OCI-LY7 (cell line): ENCODE results near the gene AAR2. TPM values are rescaled to one million over a fixed set of nuclear protein-coding genes. Genes with fewer than 3 reads are reported as not detected.

Source experiments
- Bru-seq: library from RNA; stranded (reverse); fragments of 400-500 nt; gene quantifications from one replicate; lab custom pipeline; 2021; lab: Mats Ljungman, UMichigan
- BruChase-seq, 2 experiments: library from RNA; stranded (reverse); fragments of 400-500 nt; gene quantifications; one replicate each; lab custom pipeline; 2021; lab: Mats Ljungman, UMichigan
- BruUV-seq: library from RNA; stranded (reverse); fragments of 400-500 nt; replicated peaks from 2 replicates; lab custom pipeline; 2021; lab: Mats Ljungman, UMichigan
- CTCF ChIA-PET: fragments of 300-600 bp; sonication (Branson Sonifier 250); formaldehyde crosslinking; loops from one replicate; lab custom pipeline; 2022; ENCODE audit warnings: antibody characterized with exemption; ENCODE audit not compliant: unreplicated experiment; lab: Charles Lee
- POLR2A ChIA-PET: fragments of 300-600 bp; sonication (Branson Sonifier 250); formaldehyde crosslinking; loops from one replicate; lab custom pipeline; 2022; ENCODE audit warnings: antibody characterized with exemption; lab: Charles Lee
- DNase-seq: peaks from one replicate; pipeline ENCODE4 v3.0.0-alpha.2; 2015; ENCODE audit warnings: low spot score
- H2AFZ ChIP-seq: fragments of 200-600 bp; sonication (generic), shearing (Covaris generic); 2 replicates; pipeline ENCODE4 v1.6.1; 2014; ENCODE audit warnings: mild to moderate bottlenecking, antibody characterized with exemption, low read length, moderate library complexity
- H3K27ac ChIP-seq: fragments of 200-600 bp; sonication (generic); 2 replicates; pipeline ENCODE4 v1.5.1; 2014; ENCODE audit warnings: mixed run types, low read depth, mild to moderate bottlenecking, moderate library complexity, low read length, inconsistent platforms; ENCODE audit not compliant: poor library complexity, severe bottlenecking
- H3K36me3 ChIP-seq: fragments of 200-600 bp; sonication (generic); 2 replicates; pipeline ENCODE4 v1.6.1; 2014; ENCODE audit warnings: mild to moderate bottlenecking, antibody characterized with exemption, low read length, moderate library complexity, mixed read lengths; ENCODE audit not compliant: insufficient read depth
- H3K4me1 ChIP-seq: fragments of 200-600 bp; sonication (generic); 2 replicates; pipeline ENCODE4 v1.5.1; 2014; ENCODE audit warnings: mild to moderate bottlenecking, low read length; ENCODE audit not compliant: insufficient read depth, poor library complexity, severe bottlenecking
- H3K4me2 ChIP-seq: fragments of 200-600 bp; sonication (generic); 2 replicates; pipeline ENCODE4 v1.6.1; 2014; ENCODE audit warnings: mild to moderate bottlenecking, low read length
- H3K4me3 ChIP-seq: fragments of 200-600 bp; sonication (generic); 2 replicates; pipeline ENCODE4 v1.5.1; 2014; ENCODE audit warnings: mild to moderate bottlenecking, low read depth, low read length; ENCODE audit not compliant: poor library complexity, severe bottlenecking
- H3K79me2 ChIP-seq: fragments of 200-600 bp; sonication (generic); 2 replicates; pipeline ENCODE4 v1.6.1; 2016; ENCODE audit warnings: low read depth, mild to moderate bottlenecking, low read length, moderate library complexity, mixed read lengths; ENCODE audit not compliant: insufficient read depth
- H3K9me2 ChIP-seq: fragments of 200-600 bp; sonication (generic); 2 replicates; pipeline ENCODE4 v1.6.1; 2016; ENCODE audit warnings: mild to moderate bottlenecking, low read length, mixed read lengths; ENCODE audit not compliant: insufficient read depth
- H3K9me3 ChIP-seq: fragments of 200-600 bp; sonication (generic); 2 replicates; pipeline ENCODE4 v1.6.1; 2014; ENCODE audit warnings: mild to moderate bottlenecking, mixed run types, low read length, mixed read lengths
- H4K20me1 ChIP-seq: fragments of 200-600 bp; sonication (generic); 2 replicates; pipeline ENCODE4 v1.6.1; 2014; ENCODE audit warnings: mild to moderate bottlenecking, antibody characterized with exemption, low read length, moderate library complexity, mixed read lengths; ENCODE audit not compliant: insufficient read depth
- CTCF ChIP-seq: fragments of 200-600 bp; sonication (generic); conservative IDR thresholded peaks from 2 replicates; pipeline ENCODE4 v1.5.1; 2014; ENCODE audit warnings: mild to moderate bottlenecking, antibody characterized with exemption, low read length, moderate library complexity, mixed read lengths
- EZH2phosphoT487 ChIP-seq: fragments of 200-600 bp; sonication (generic); IDR thresholded peaks from 2 replicates; pipeline ENCODE4 v1.6.1; 2018; ENCODE audit warnings: low read depth, borderline replicate concordance, mild to moderate bottlenecking, mixed run types, antibody characterized with exemption, low read length, moderate library complexity, mixed read lengths
- intact Hi-C: fragments of 100-400 bp; cut with micrococcal nuclease; formaldehyde crosslinking; loops from one replicate; pipeline ENCODE4 v1.10.0; 2022; ENCODE audit not compliant: unreplicated experiment
- long read RNA-seq: library from polyadenylated mRNA; stranded (forward); transcript quantifications from one replicate; pipeline ENCODE4 v2.0.0, GENCODE V29; 2022
- total RNA-seq, 2 experiments: library from RNA; depleted of rRNA in 1 of 2; stranded (reverse); fragments of >200 nt in 1 of 2; shearing (Covaris generic) in 1 of 2; gene quantifications; 2 replicates each; pipeline ENCODE4 v1.2.3, GENCODE V29; 2014 to 2022

Gene AAR2
- total RNA-seq (2014; rRNA removed; shearing (Covaris generic)), result 26.4 and 28.5 TPM in 2 replicates
- total RNA-seq (2022), result 19.8 and 20.3 TPM in 2 replicates
- Bru-seq, nascent RNA, result percentile 69 among the genes with signal in this experiment
- BruChase-seq, experiment 1, labeled RNA remaining after a 6-hour chase, result percentile 53 among the genes with signal in this experiment
- BruChase-seq, experiment 2, labeled RNA remaining after a 2-hour chase, result percentile 68 among the genes with signal in this experiment
- long read RNA-seq, transcript AAR2-201 (4 exons, 2,430 nt), result major isoform, 54 of 85 reads
- long read RNA-seq, partial matches to known transcripts, result 17 of 85 reads
- long read RNA-seq, other reads (novel, unspliced or antisense), result 11 of 85 reads

DNA sequence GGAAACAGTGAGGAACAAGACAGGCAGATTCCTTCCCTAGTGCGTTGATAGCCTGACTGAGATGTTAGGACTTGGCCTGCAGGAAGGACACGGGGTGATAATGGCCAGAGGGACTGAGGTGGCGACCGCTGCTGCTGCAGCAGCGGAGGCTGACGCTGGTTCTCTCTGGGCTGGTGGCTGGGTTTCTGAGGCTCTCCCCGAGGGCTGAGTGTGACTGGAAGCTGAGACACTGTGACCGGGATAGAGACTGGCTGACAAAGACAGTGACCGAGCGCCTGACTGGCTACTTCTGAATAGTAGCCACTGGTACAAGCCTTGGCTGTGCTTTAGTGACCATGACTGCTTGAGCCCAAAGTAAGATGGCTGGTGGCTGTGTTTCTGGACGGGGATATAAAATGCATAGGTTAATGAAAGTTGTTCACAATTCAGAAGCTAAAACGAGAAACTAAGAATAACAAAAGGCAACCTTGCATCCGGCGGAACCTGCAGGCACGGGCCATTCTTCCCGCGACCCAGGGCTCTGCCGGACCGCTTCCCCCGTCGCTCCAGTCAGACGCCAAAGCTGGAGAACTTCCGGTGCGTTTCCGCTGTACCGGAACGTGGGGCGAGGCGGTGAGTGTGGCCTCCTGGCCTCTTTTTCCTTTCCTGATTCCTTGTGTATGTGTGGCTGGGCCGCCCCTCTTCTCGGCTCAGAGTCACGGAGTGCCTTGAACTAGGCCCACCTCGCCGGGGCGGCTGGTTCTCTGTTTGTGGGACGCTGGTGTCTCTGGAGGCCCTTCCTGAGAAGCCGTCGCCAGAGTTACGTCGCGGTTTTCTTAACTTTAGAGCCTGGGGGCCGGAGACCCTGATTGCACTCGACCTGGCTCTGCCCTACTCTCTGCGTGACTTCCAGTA is at the start of gene AAR2:
Gene AAR2, plus strand, starts transcription at position 587 of the 894 bp plus-strand sequence. CDS start 3,391 bp downstream, outside the sequence.
- Histone ChIP-seq H3K4me1 (peaks cover 16% of the 10 kb centered on the region), H3K27ac (peak within 1 kb of the TSS; percentile 26), H3K9me2 (no peaks in the 10 kb centered on the region), H3K4me2 (peak within 1 kb of the TSS; percentile 93), H2AFZ (peak within 1 kb of the TSS; percentile 100), H3K79me2 (peaks cover 34% of the 10 kb centered on the region), H4K20me1 (no peaks in the 10 kb centered on the region), H3K36me3 (peaks cover 32% of the 10 kb centered on the region), H3K4me3 (peak within 1 kb of the TSS; percentile 85), H3K9me3 (no peaks in the 10 kb centered on the region)
- ChIA-PET CTCF (interaction anchor here (0.9 kb wide), 1 partner anchor 203 kb away, joined by 3 read pairs; no protein-coding TSS in a partner anchor), POLR2A (interaction anchor here (0.6 to 1.7 kb wide), 3 partner anchors 9 to 825 kb away, joined by 3 read pairs; no protein-coding TSS in a partner anchor)
- BruUV-seq, result no TSS peak
- TF ChIP-seq EZH2phosphoT487, result no peak
- TF ChIP-seq CTCF, result no peak
- intact Hi-C loops, result no loop called here
- DNase-seq, result peak; percentile 86

DNA sequence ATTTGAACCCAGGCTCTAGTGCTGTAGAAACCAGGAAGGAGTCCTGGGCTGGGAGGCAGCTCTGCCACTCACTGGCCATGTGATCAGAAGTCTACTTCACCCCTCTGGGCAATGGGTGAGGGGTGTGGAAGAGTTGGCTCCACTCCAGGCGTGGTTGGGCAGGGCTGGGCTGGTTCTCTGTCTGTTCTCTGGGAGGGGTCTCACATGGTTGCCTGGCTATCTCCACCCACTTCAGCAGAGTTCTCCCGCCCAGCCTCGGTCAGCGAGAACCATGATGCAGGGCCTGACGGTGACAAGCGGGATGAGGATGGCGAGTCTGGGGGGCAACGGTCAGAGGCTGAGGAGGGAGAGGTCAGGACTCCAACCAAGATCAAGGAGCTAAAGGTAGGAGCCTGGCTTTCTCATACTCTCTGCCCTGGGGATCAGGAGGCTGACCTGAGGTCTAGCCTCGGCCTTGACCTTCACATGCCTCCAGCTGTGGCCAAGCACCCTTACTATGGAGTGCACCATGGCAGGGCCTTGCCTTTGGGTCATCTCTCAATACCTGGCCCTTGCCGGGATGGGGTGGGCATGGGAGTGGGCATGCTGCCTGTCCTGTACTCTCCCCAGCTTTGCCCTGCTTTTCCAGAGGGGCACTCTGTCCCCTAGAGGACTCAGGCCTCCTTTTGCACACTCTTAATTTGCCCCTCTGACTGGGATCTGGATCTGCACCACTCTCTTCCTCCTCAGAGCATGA is 42.1 kb upstream of the AAR2 start:
- H4K20me1 ChIP-seq, result no peaks in the 10 kb centered on the region
- POLR2A ChIA-PET, result no interaction called here
- intact Hi-C loops, result no loop called here

More for the DNA sequence above, 42.1 kb upstream of the AAR2 start:
- Histone ChIP-seq H3K36me3 (no peaks in the 10 kb centered on the region), H3K9me3 (no peaks in the 10 kb centered on the region), H3K27ac (no peak overlapping the region), H3K4me3 (no peak overlapping the region), H3K79me2 (no peaks in the 10 kb centered on the region), H2AFZ (no peak overlapping the region), H3K4me1 (no peaks in the 10 kb centered on the region), H3K9me2 (no peaks in the 10 kb centered on the region), H3K4me2 (no peak overlapping the region)
- CTCF ChIA-PET, result no interaction called here
- BruUV-seq, result no TSS peak
- no peak for TF ChIP-seq EZH2phosphoT487
- TF ChIP-seq CTCF, result no peak
- no peak for DNase-seq
